ENCODE measurements around the gene SLC30A1. TPM values are rescaled to one million over a fixed set of nuclear protein-coding genes. Genes with fewer than 3 reads are reported as not detected.

SLC30A1 gene
- total and polyA plus RNA-seq, 2 of the 8 experiments (the other 6 are each of a cell fraction or from before 2014, with no cell fraction given): 4.5 to 14.0 TPM

- Histone ChIP-seq H3K56ac (replicated peaks; ENCODE audit: insufficient read length, low read depth, low read length) (no peak overlapping the region), H3K27me3 (replicated peaks in 1 of 4; ENCODE audit: control insufficient read depth in 3 of 4, extremely low read depth in 1 of 4, insufficient read depth in 3 of 4, low read length in 3 of 4) (no peaks in the 10 kb centered on the region), H4K8ac (ENCODE audit: extremely low read depth, insufficient read depth, low read length) (no peak overlapping the region), H4K20me1 (replicated peaks in 1 of 2; ENCODE audit: control insufficient read depth in 1 of 2, insufficient read depth in 2 of 2, low read length in 2 of 2) (no peaks in the 10 kb centered on the region), H3K23me2 (ENCODE audit: low read depth, low read length) (no peaks in the 10 kb centered on the region), H2AK5ac (ENCODE audit: low read depth, low read length) (no peak overlapping the region), H3K14ac (ENCODE audit: insufficient read length) (no peak overlapping the region), H3K4me3 (ENCODE audit: extremely low read depth in 1 of 4, insufficient read depth in 2 of 4, low read depth in 3 of 4, low read length in 4 of 4) (no peak overlapping the region), H3K4me2 (ENCODE audit: insufficient read depth in 1 of 2, low read depth in 2 of 2, low read length in 2 of 2) (no peak overlapping the region), H3K4ac (replicated peaks; ENCODE audit: insufficient read length, low read depth, low read length) (no peak overlapping the region), H3K27ac (ENCODE audit: low read depth, low read length) (no peak overlapping the region), H3K36me3 (ENCODE audit: control insufficient read depth in 2 of 4, insufficient read depth in 4 of 4, low read length in 3 of 4) (no peaks in the 10 kb centered on the region), H3K9me3 (ENCODE audit: insufficient read depth in 2 of 2, low read depth in 1 of 2, low read length in 1 of 2) (no peaks in the 10 kb centered on the region), H3K18ac (ENCODE audit: extremely low read depth, low read length) (no peak overlapping the region), H4K91ac (replicated peaks; ENCODE audit: insufficient read length, low read length) (no peak overlapping the region), H4K5ac (ENCODE audit: insufficient read length, low read depth, low read length) (no peak overlapping the region), H2BK5ac (ENCODE audit: low read depth, low read length) (no peak overlapping the region), H3K9ac (replicated peaks in 1 of 4; ENCODE audit: extremely low read depth in 1 of 4, low read depth in 3 of 4, low read length in 3 of 4) (no peak overlapping the region), H2AFZ (ENCODE audit: low read length) (no peak overlapping the region), H2BK120ac (replicated peaks; ENCODE audit: low read depth, low read length) (no peak overlapping the region), H3K4me1 (replicated peaks in 1 of 4; ENCODE audit: control insufficient read depth in 3 of 4, insufficient read depth in 4 of 4, low read length in 3 of 4) (peaks cover 0 to 7% (median 1%) of the 10 kb centered on the region in 4 experiments; a peak in 3 of 7 replicates), H2BK12ac (ENCODE audit: low read depth, low read length) (no peak overlapping the region), H3K79me2 (ENCODE audit: control insufficient read depth in 1 of 2, insufficient read depth in 2 of 2, low read length in 2 of 2) (no peaks in the 10 kb centered on the region), H3K79me1 (ENCODE audit: low read depth, low read length) (no peaks in the 10 kb centered on the region), H2BK15ac (ENCODE audit: low read length) (no peak overlapping the region), H3K23ac (ENCODE audit: insufficient read length) (no peak overlapping the region), H2BK20ac (ENCODE audit: low read length) (no peak overlapping the region)
- CTCF ChIA-PET (ENCODE audit: partially characterized antibody): no interaction called here
- DNase-seq (ENCODE audit: low read depth in 1 of 2, low spot score in 2 of 2) (no peak), FAIRE-seq (no peak)
- WGBS, 2 experiments (ENCODE audit: extremely low coverage in 1 of 2, insufficient coverage in 1 of 2, insufficient read length in 1 of 2, insufficient replicate concordance in 2 of 2, low coverage in 1 of 2, low lambda C conversion rate in 2 of 2, missing lambda C conversion rate in 1 of 2): 89% methylated on average over 7 of the region's 7 CpGs; no CpG with 5 or more reads in 1 of the 2 experiments
- POLR2A ChIA-PET (ENCODE audit: partially characterized antibody): no interaction called here
- TF ChIP-seq SIRT6 (IDR thresholded peaks at IDR 0.05; ENCODE audit: low read length): no peak
- TF ChIP-seq SAP30 (IDR thresholded peaks at IDR 0.05; ENCODE audit: insufficient read depth, insufficient replicate concordance, low read length): no peak
- no peak for TF ChIP-seq KDM4A (IDR thresholded peaks at IDR 0.05; ENCODE audit: low read depth, low read length, severe bottlenecking)
- no peak for TF ChIP-seq HDAC2 (IDR thresholded peaks at IDR 0.05; ENCODE audit: borderline replicate concordance in 1 of 2, low read depth in 2 of 2, low read length in 2 of 2)
- TF ChIP-seq, protein P1, sequence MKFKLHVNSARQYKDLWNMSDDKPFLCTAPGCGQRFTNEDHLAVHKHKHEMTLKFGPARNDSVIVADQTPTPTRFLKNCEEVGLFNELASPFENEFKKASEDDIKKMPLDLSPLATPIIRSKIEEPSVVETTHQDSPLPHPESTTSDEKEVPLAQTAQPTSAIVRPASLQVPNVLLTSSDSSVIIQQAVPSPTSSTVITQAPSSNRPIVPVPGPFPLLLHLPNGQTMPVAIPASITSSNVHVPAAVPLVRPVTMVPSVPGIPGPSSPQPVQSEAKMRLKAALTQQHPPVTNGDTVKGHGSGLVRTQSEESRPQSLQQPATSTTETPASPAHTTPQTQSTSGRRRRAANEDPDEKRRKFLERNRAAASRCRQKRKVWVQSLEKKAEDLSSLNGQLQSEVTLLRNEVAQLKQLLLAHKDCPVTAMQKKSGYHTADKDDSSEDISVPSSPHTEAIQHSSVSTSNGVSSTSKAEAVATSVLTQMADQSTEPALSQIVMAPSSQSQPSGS (IDR thresholded peaks at IDR 0.05; ENCODE audit: low read length): no peak
- no peak for TF ChIP-seq CBX8 (IDR thresholded peaks at IDR 0.05; ENCODE audit: borderline replicate concordance, low read depth, low read length)
These were observed 32.4 kb downstream of the SLC30A1 start for GRCh38 chr1:211546543-211546942.
